Astrocyte (in vitro differentiated cells and primary cell): Measurements from ENCODE around the gene TSPAN17. TPM values are rescaled to one million over a fixed set of nuclear protein-coding genes. Genes with fewer than 3 reads are reported as not detected.

Experiments
- DNase-seq: peaks from one replicate; pipeline ENCODE4 v3.0.0-alpha.2; 2010; ENCODE audit warnings: low read depth
- FAIRE-seq: peaks from 2 replicates; lab custom pipeline; 2011; peaks lifted over from hg19 to GRCh38; lab: Jason Lieb, UNC
- H2AFZ ChIP-seq: 2 replicates; pipeline ENCODE4 v1.6.0; 2012; ENCODE audit warnings: low read depth, low read length, inconsistent platforms
- H3K27ac ChIP-seq: 2 replicates; pipeline ENCODE4 v1.5.1; 2011; ENCODE audit warnings: low read depth, low read length, inconsistent platforms
- H3K27me3 ChIP-seq: 2 replicates; pipeline ENCODE4 v1.6.0; 2011; ENCODE audit warnings: low read length, inconsistent platforms; ENCODE audit not compliant: insufficient read depth
- H3K36me3 ChIP-seq: 2 replicates; pipeline ENCODE4 v1.5.1; 2011; ENCODE audit warnings: low read length, inconsistent platforms; ENCODE audit not compliant: insufficient read depth
- H3K4me1 ChIP-seq: 2 replicates; pipeline ENCODE4 v1.5.1; 2011; ENCODE audit warnings: low read length, inconsistent platforms; ENCODE audit not compliant: insufficient read depth
- H3K4me2 ChIP-seq: 2 replicates; pipeline ENCODE4 v1.6.0; 2012; ENCODE audit warnings: low read length, inconsistent platforms
- H3K4me3 ChIP-seq: 2 replicates; pipeline ENCODE4 v1.5.1; 2011; ENCODE audit warnings: low read depth, mild to moderate bottlenecking, low read length, inconsistent platforms; ENCODE audit not compliant: insufficient read depth
- H3K79me2 ChIP-seq: 2 replicates; pipeline ENCODE4 v1.6.0; 2012; ENCODE audit warnings: mild to moderate bottlenecking, low read length, inconsistent platforms; ENCODE audit not compliant: insufficient read depth
- H3K9ac ChIP-seq: 2 replicates; pipeline ENCODE4 v1.6.0; 2012; ENCODE audit warnings: mild to moderate bottlenecking, low read length, inconsistent platforms
- H3K9me3 ChIP-seq: 2 replicates; pipeline ENCODE4 v1.5.1; 2012; ENCODE audit warnings: low read depth, mild to moderate bottlenecking, low read length, inconsistent platforms; ENCODE audit not compliant: insufficient read depth
- H4K20me1 ChIP-seq: 2 replicates; pipeline ENCODE4 v1.6.0; 2012; ENCODE audit warnings: low read length, inconsistent platforms; ENCODE audit not compliant: insufficient read depth
- H3K27ac Mint-ChIP-seq: one replicate; pipeline ENCODE4 v1.8.0; 2021; ENCODE audit warnings: mild to moderate bottlenecking, mixed read lengths; ENCODE audit not compliant: unreplicated experiment
- H3K27me3 Mint-ChIP-seq: one replicate; pipeline ENCODE4 v1.8.0; 2021; ENCODE audit warnings: low read depth, mixed read lengths; ENCODE audit not compliant: unreplicated experiment
- H3K36me3 Mint-ChIP-seq: one replicate; pipeline ENCODE4 v1.8.0; 2021; ENCODE audit warnings: low read depth, mixed read lengths; ENCODE audit not compliant: unreplicated experiment
- H3K4me1 Mint-ChIP-seq: one replicate; pipeline ENCODE4 v1.8.0; 2021; ENCODE audit warnings: low read depth, mixed read lengths; ENCODE audit not compliant: unreplicated experiment
- H3K4me3 Mint-ChIP-seq: one replicate; pipeline ENCODE4 v1.8.0; 2021; ENCODE audit warnings: mild to moderate bottlenecking, moderate library complexity, mixed read lengths; ENCODE audit not compliant: unreplicated experiment
- H3K9me3 Mint-ChIP-seq: one replicate; pipeline ENCODE4 v1.8.0; 2021; ENCODE audit warnings: mild to moderate bottlenecking, mixed read lengths; ENCODE audit not compliant: unreplicated experiment
- EZH2 ChIP-seq: IDR thresholded peaks from 2 replicates; pipeline ENCODE4 v1.6.1; 2012; ENCODE audit warnings: mild to moderate bottlenecking, low read length, inconsistent platforms; ENCODE audit not compliant: insufficient read depth
- total RNA-seq: library from RNA; stranded (reverse); gene quantifications from 2 replicates; pipeline ENCODE4 v1.2.1, GENCODE V29; 2021
- TF ChIP-seq, protein P1 (sequence below): IDR thresholded peaks from 2 replicates; pipeline ENCODE4 v1.5.1; 2011; ENCODE audit warnings: low read depth, mild to moderate bottlenecking, inconsistent platforms, low read length, moderate library complexity; ENCODE audit not compliant: insufficient read depth

Gene TSPAN17
- total RNA-seq, 1 donor from 2014 or later: 56.5 TPM

DNA sequence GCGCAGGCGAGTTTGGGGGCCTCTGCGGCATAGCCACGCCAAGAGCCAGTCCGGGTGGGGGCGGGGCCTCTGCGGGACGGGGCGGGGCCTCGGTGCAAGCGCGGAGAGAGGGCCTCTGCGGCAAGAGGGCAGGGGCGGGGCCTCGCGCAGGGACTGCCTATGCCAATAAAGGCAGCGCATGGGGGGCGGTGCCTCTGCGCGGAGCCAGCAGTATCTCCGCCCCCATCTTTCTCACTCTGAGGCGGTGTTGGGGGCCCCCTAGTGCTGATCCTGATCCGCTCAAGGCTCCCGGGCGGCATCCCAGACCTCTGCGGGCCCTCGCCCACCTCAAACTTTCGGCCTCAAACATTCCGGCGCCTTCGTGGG, 28.1 kb upstream of the TSPAN17 start:
- no peak for TF ChIP-seq EZH2
- TF ChIP-seq, protein P1, sequence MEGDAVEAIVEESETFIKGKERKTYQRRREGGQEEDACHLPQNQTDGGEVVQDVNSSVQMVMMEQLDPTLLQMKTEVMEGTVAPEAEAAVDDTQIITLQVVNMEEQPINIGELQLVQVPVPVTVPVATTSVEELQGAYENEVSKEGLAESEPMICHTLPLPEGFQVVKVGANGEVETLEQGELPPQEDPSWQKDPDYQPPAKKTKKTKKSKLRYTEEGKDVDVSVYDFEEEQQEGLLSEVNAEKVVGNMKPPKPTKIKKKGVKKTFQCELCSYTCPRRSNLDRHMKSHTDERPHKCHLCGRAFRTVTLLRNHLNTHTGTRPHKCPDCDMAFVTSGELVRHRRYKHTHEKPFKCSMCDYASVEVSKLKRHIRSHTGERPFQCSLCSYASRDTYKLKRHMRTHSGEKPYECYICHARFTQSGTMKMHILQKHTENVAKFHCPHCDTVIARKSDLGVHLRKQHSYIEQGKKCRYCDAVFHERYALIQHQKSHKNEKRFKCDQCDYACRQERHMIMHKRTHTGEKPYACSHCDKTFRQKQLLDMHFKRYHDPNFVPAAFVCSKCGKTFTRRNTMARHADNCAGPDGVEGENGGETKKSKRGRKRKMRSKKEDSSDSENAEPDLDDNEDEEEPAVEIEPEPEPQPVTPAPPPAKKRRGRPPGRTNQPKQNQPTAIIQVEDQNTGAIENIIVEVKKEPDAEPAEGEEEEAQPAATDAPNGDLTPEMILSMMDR: no peak
- no peaks in the 10 kb centered on the region for H3K36me3 Mint-ChIP-seq
- no peak overlapping the region for H3K27ac ChIP-seq
- H3K27me3 ChIP-seq: peaks cover 20% of the 10 kb centered on the region
- peak overlapping the region; percentile 79 for H3K4me2 ChIP-seq
- peak overlapping the region; percentile 83 for H2AFZ ChIP-seq
- H3K9ac ChIP-seq: no peak overlapping the region
- no peaks in the 10 kb centered on the region for H3K79me2 ChIP-seq
- H3K4me1 ChIP-seq: peaks cover 45% of the 10 kb centered on the region
- no peaks in the 10 kb centered on the region for H3K36me3 ChIP-seq
- FAIRE-seq (no peak), DNase-seq (peak; percentile 68)
- peak overlapping the region; percentile 24 for H3K4me3 ChIP-seq
- peaks cover 4% of the 10 kb centered on the region for H3K9me3 Mint-ChIP-seq
- H3K4me3 Mint-ChIP-seq: no peak overlapping the region
- peaks cover 43% of the 10 kb centered on the region for H3K4me1 Mint-ChIP-seq
- H4K20me1 ChIP-seq: no peaks in the 10 kb centered on the region
- peaks cover 27% of the 10 kb centered on the region for H3K27me3 Mint-ChIP-seq
- no peak overlapping the region for H3K27ac Mint-ChIP-seq
- H3K9me3 ChIP-seq: no peaks in the 10 kb centered on the region

DNA sequence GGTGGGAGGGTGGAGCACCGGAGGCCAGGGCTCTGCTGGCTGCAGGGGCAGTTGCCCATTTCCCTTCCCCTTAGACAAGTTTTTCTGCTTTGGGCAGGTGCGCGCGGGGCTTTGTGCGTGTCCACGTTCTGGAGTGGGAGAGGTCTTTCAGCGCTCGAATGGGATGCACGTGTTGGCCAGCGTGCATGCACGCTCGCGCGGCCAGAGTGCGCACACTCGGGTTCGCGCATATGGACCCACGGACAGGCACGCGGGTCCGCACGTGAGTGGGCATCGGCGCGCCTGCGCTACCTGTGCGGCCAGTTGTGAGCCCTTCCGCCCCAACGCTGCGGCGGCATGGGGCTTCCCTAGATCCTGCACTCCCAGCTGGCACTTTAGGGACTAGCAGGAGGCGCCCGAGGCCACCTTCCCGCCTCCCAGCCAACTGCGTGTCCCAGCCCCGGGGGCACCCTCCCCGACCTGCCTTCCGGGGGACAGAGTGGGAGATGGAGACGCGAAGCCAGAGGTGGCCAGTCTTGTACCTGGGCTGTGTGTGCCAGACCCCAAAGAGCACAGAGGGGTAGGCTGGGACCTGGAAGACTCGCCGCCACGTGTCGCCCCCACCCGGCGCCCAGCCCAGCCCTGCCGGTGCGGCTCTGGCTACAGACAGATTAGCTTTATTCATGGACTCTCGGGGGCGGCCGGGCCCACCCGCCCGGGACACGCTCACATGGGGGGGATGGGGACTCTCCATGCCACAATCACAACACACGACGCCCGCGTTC, 27.5 kb upstream of the TSPAN17 start:
- H3K9me3 Mint-ChIP-seq: peaks cover 4% of the 10 kb centered on the region
- Histone ChIP-seq H3K79me2 (no peaks in the 10 kb centered on the region), H3K27ac (no peak overlapping the region), H3K4me3 (no peak overlapping the region), H3K36me3 (no peaks in the 10 kb centered on the region), H3K4me1 (peaks cover 39% of the 10 kb centered on the region), H3K9ac (no peak overlapping the region), H3K9me3 (no peaks in the 10 kb centered on the region), H4K20me1 (no peaks in the 10 kb centered on the region), H3K4me2 (peak overlapping the region; percentile 79), H2AFZ (no peak overlapping the region), H3K27me3 (peaks cover 20% of the 10 kb centered on the region)
- FAIRE-seq (no peak), DNase-seq (no peak)
- H3K27ac Mint-ChIP-seq: no peak overlapping the region
- no peaks in the 10 kb centered on the region for H3K36me3 Mint-ChIP-seq
- peaks cover 31% of the 10 kb centered on the region for H3K27me3 Mint-ChIP-seq
- TF ChIP-seq, protein P1: no peak
- TF ChIP-seq EZH2: peak; percentile 98
- H3K4me3 Mint-ChIP-seq: no peak overlapping the region
- H3K4me1 Mint-ChIP-seq: peaks cover 38% of the 10 kb centered on the region
